IPS-18c (cell line): Measurements from ENCODE around the gene TMED7.

Source experiments
- H3K4me3 ChIP-seq: 2 replicates; pipeline ENCODE4 v1.7.0; 2013; ENCODE audit warnings: low read depth, mild to moderate bottlenecking, low read length, moderate library complexity; ENCODE audit not compliant: insufficient read depth
- H3K9me3 ChIP-seq: one replicate; pipeline ENCODE4 v1.6.1; 2013; ENCODE audit warnings: mild to moderate bottlenecking, low read length, moderate library complexity; ENCODE audit not compliant: control insufficient read depth, insufficient read depth

The TMED7 gene

GRCh38 chr5:115568668-115569067, 57.2 kb downstream of the TMED7 start:
- no peak overlapping the region for H3K4me3 ChIP-seq

DNA sequence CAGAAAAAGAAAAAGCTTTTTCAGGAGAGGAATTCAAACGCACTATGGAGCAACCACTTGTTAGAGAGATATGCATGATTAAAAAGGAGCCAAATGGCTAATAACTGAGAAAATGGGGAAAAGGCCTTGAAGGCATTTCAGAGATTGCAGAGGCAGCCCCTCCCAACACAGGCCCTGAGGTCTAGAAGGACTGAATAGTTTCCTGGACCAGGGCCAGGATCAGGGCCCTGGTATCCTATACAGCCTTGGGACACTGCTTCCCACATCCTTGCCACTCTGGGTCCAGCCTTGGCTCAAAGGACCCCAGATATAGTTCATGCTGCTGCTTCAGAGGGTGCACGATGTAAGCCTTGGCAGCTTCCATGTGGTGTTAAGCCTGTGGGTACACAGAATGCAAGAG, 60.6 kb downstream of the TMED7 start:
- Histone ChIP-seq H3K9me3 (no peaks in the 10 kb centered on the region), H3K4me3 (no peak overlapping the region)

More at GRCh38 chr5:115568668-115569067, 57.2 kb downstream of the TMED7 start:
- H3K9me3 ChIP-seq = no peaks in the 10 kb centered on the region
